AG09309 (cell line): ENCODE measurements around the gene ERCC2.

Experiments used
- DNase-seq: peaks from one replicate; pipeline ENCODE4 v3.0.0-alpha.2; 2010; ENCODE audit warnings: low read depth
- H3K4me3 ChIP-seq: 2 replicates; pipeline ENCODE4 v1.5.1; 2011; ENCODE audit warnings: mild to moderate bottlenecking, low read depth, low read length, moderate library complexity; ENCODE audit not compliant: control insufficient read depth
- CTCF ChIP-seq: IDR thresholded peaks from 2 replicates; pipeline ENCODE4 v1.5.1; 2011; ENCODE audit warnings: mild to moderate bottlenecking, low read depth, low read length, inconsistent platforms; ENCODE audit not compliant: insufficient read depth, control insufficient read depth; ENCODE audit errors: missing control alignments

The ERCC2 gene

GRCh38 chr19:45382426-45382825 is 12.1 kb upstream of the ERCC2 start:
- DNase-seq: no peak
- no peak for TF ChIP-seq CTCF
- no peak overlapping the region for H3K4me3 ChIP-seq

GRCh38 chr19:45380107-45380506 is 9.7 kb upstream of the ERCC2 start:
- no peak for DNase-seq

GRCh38 chr19:45376045-45376724 is 5.8 kb upstream of the ERCC2 start:
- peak; percentile 91 for DNase-seq
- no peak overlapping the region for H3K4me3 ChIP-seq
- TF ChIP-seq CTCF: no peak

More at GRCh38 chr19:45380107-45380506, 9.7 kb upstream of the ERCC2 start:
- H3K4me3 ChIP-seq: no peak overlapping the region
- TF ChIP-seq CTCF: no peak

GRCh38 chr19:45368737-45369340 is 1.5 kb downstream of the ERCC2 start:
- H3K4me3 ChIP-seq: no peak overlapping the region
- no peak for DNase-seq
- TF ChIP-seq CTCF: no peak

- TF ChIP-seq CTCF: no peak
- H3K4me3 ChIP-seq: no peak overlapping the region
- DNase-seq: no peak
These were observed 2.2 kb downstream of the ERCC2 start for GRCh38 chr19:45368127-45368526.

- no peak for DNase-seq
- no peak overlapping the region for H3K4me3 ChIP-seq
- TF ChIP-seq CTCF: no peak
These were observed 5.7 kb downstream of the ERCC2 start for GRCh38 chr19:45364696-45365095.
